Measurements from ENCODE around the gene VPS37D. TPM values are rescaled to one million over a fixed set of nuclear protein-coding genes. Genes with fewer than 3 reads are reported as not detected.

The VPS37D gene
- total and polyA plus RNA-seq, 2 of the 4 experiments (the other 2 are of a cell fraction) = 2.3 to 3.1 TPM

GRCh38 chr7:73715648-73716317, 48.2 kb downstream of the VPS37D start (continued):
- TF ChIP-seq MAZ (IDR thresholded peaks at IDR 0.05; ENCODE audit: borderline replicate concordance, low read depth, low read length) (peak; percentile 76; the same call in 1 of the 2 replicates), CEBPB (IDR thresholded peaks at IDR 0.05; ENCODE audit: low read depth, low read length) (peak; percentile 66)

GRCh38 chr7:73716318-73716890, 48.8 kb downstream of the VPS37D start:
- dilution Hi-C loops (cut with HindIII; ENCODE audit: low sequenced_read_pairs, unreplicated experiment) (no loop called here), intact Hi-C loops (cut with micrococcal nuclease) (loop anchor here (5.0 kb wide), 2 partner anchors 34 to 49 kb away; partner anchors contain the start of genes BUD23, DNAJC30 and VPS37D)
- BruUV-seq (replicated peaks) = no TSS peak
- no peak for TF ChIP-seq RFX5 (IDR thresholded peaks at IDR 0.05; ENCODE audit: low read depth, low read length)
- TF ChIP-seq RCOR1 (IDR thresholded peaks at IDR 0.05; ENCODE audit: insufficient replicate concordance, low read length) = no peak
- no peak for TF ChIP-seq FOS (IDR thresholded peaks at IDR 0.05; ENCODE audit: low read depth, low read length)
- TF ChIP-seq SMC3 (IDR thresholded peaks at IDR 0.05; ENCODE audit: low read depth, low read length) = no peak
- no peak for TF ChIP-seq NFE2L2 (IDR thresholded peaks at IDR 0.05; ENCODE audit: low read depth, low read length)
- no peak for TF ChIP-seq CEBPB (IDR thresholded peaks at IDR 0.05; ENCODE audit: low read depth, low read length)
- no peak for TF ChIP-seq POLR2A (IDR thresholded peaks at IDR 0.05; ENCODE audit: low read depth, low read length)
- TF ChIP-seq RAD21 (IDR thresholded peaks at IDR 0.05; ENCODE audit: low read length) = no peak
- no peak for TF ChIP-seq ELK1 (IDR thresholded peaks at IDR 0.05; ENCODE audit: borderline replicate concordance, low read depth, low read length)
- TF ChIP-seq MAZ (IDR thresholded peaks at IDR 0.05; ENCODE audit: borderline replicate concordance, low read depth, low read length) = no peak
- TF ChIP-seq BHLHE40 (IDR thresholded peaks at IDR 0.05; ENCODE audit: low read depth, low read length) = no peak
- no peak for TF ChIP-seq CTCF (conservative IDR thresholded peaks at IDR 0.05; ENCODE audit: low read depth, low read length)

More at GRCh38 chr7:73716318-73716890, 48.8 kb downstream of the VPS37D start:
- no peak for DNase-seq
- Histone ChIP-seq H4K8ac (ENCODE audit: low read depth in 2 of 2, low read length in 2 of 2) (peak overlapping the region in 1 of 2 experiments; percentile 32; a peak in 1 of 4 replicates), H3K23ac (ENCODE audit: low read depth, low read length) (no peak overlapping the region), H2AK9ac (replicated peaks; ENCODE audit: low read depth, low read length, poor library complexity) (no peak overlapping the region), H3K4ac (ENCODE audit: low read depth, low read length) (peak overlapping the region; percentile 51; the same call in 1 of the 2 replicates), H2BK15ac (ENCODE audit: low read depth, low read length) (no peak overlapping the region), H3K36me3 (ENCODE audit: control insufficient read depth, insufficient read depth, low read length) (peaks cover 2% of the 10 kb centered on the region; the same call in 1 of the 2 replicates), H3K9ac (ENCODE audit: low read depth, low read length) (no peak overlapping the region), H3K27ac (ENCODE audit: insufficient read depth, low read length) (peak overlapping the region; percentile 20), H3K4me1 (ENCODE audit: control insufficient read depth, insufficient read depth, low read length) (peaks cover 28% of the 10 kb centered on the region), H3K9me3 (ENCODE audit: control insufficient read depth, insufficient read depth, low read length) (no peaks in the 10 kb centered on the region), H3K79me1 (ENCODE audit: low read depth in 1 of 2, low read length in 2 of 2) (peaks cover 20 to 67% of the 10 kb centered on the region in 2 experiments), H2BK20ac (ENCODE audit: low read depth, low read length) (no peak overlapping the region), H2AK5ac (ENCODE audit: low read depth, low read length) (peak overlapping the region; percentile 58), H3K18ac (ENCODE audit: low read depth, low read length) (no peak overlapping the region), H2BK5ac (ENCODE audit: low read depth, low read length, poor library complexity, severe bottlenecking) (peak overlapping the region; percentile 35), H4K5ac (ENCODE audit: low read depth, low read length) (no peak overlapping the region), H4K91ac (ENCODE audit: insufficient read depth, low read depth, low read length) (peak overlapping the region; percentile 1; the same call in 1 of the 2 replicates), H3K27me3 (ENCODE audit: control insufficient read depth, insufficient read depth, low read length) (no peaks in the 10 kb centered on the region), H2BK120ac (ENCODE audit: low read depth, low read length) (peak overlapping the region; percentile 7; the same call in 1 of the 2 replicates), H4K20me1 (ENCODE audit: insufficient read depth, low read length) (peaks cover 68% of the 10 kb centered on the region), H3K4me2 (ENCODE audit: low read depth, low read length) (peak overlapping the region; percentile 34; the same call in 1 of the 2 replicates), H2AFZ (replicated peaks; ENCODE audit: low read length, poor library complexity) (no peak overlapping the region), H3K9me1 (ENCODE audit: insufficient read depth, low read length) (peaks cover 21% of the 10 kb centered on the region), H3K4me3 (ENCODE audit: insufficient read depth, low read depth, low read length) (no peak overlapping the region), H3K56ac (ENCODE audit: extremely low read depth, insufficient read depth, low read length) (no peak overlapping the region), H3K14ac (replicated peaks; ENCODE audit: low read depth, low read length) (no peak overlapping the region; the same call in 1 of the 2 replicates)
- 100% methylated on average over 3 of the region's 4 CpGs; no CpG with 5 or more reads in 1 of the 2 experiments for WGBS, 2 experiments (ENCODE audit: extremely low coverage in 2 of 2, insufficient read length in 1 of 2)
- ChIA-PET CTCF (interaction anchor here (0.6 to 0.9 kb wide), 2 partner anchors 13 to 195 kb away, joined by 3 read pairs; no protein-coding TSS in a partner anchor), POLR2A (ENCODE audit: unreplicated experiment) (no interaction called here)
- in situ Hi-C loops (cut with MboI; ENCODE audit: low sequenced_read_pairs) = no loop called here
- ATAC-seq (ENCODE audit: low read depth) = no peak

Data from IMR-90 (cell line).